HCT116 (cell line): ENCODE measurements around the gene CCDC40. TPM values are rescaled to one million over a fixed set of nuclear protein-coding genes. Genes with fewer than 3 reads are reported as not detected.

Experiments used
- ATAC-seq: fragments of 200-7000 bp; cut with Tn5 transposase; 2 replicates; pipeline ENCODE4 v1.9.1; 2020; ENCODE audit warnings: mild to moderate bottlenecking, moderate library complexity
- BruUV-seq: library from RNA; stranded (reverse); fragments of 400-500 nt; replicated peaks from 2 replicates; lab custom pipeline; 2021; lab: Mats Ljungman, UMichigan
- CTCF ChIA-PET: fragments of 300-600 bp; sonication (Branson Sonifier 250); formaldehyde crosslinking; loops from one replicate; lab custom pipeline; 2021; ENCODE audit warnings: antibody characterized with exemption; lab: Charles Lee
- POLR2A ChIA-PET: fragments of 300-600, 350-600 bp; sonication (Branson Sonifier 250); formaldehyde crosslinking; loops from one replicate; lab custom pipeline; 2021; ENCODE audit warnings: antibody characterized with exemption; lab: Charles Lee
- RAD21 ChIA-PET, 2 experiments: fragments of 300-600 bp; sonication (Branson Sonifier 250); formaldehyde crosslinking; loops; one replicate each; lab custom pipeline; 2023; ENCODE audit warnings: low total read pairs in 2 of 2; ENCODE audit not compliant: uncharacterized antibody in 2 of 2, unreplicated experiment in 2 of 2, low non-redundant PET in 1 of 2; lab: Charles Lee
- DNase-seq: peaks from one replicate; pipeline ENCODE4 v3.0.0-alpha.2; 2010; ENCODE audit warnings: low read depth, low spot score
- H2AFZ ChIP-seq: fragments of 200-600 bp; shearing (Covaris generic), sonication (generic); 2 replicates; pipeline ENCODE4 v1.6.1; 2017; ENCODE audit warnings: low read depth, mixed run types, mixed read lengths, antibody characterized with exemption, low read length; ENCODE audit not compliant: poor library complexity, severe bottlenecking
- H3K27ac ChIP-seq: 2 replicates; pipeline ENCODE4 v1.5.1; 2012; ENCODE audit warnings: low read depth, low read length
- H3K27me3 ChIP-seq: fragments of 200-600 bp; sonication (generic); 2 replicates; pipeline ENCODE4 v1.6.1; 2016; ENCODE audit warnings: mixed run types, low read length, mixed read lengths; ENCODE audit not compliant: insufficient read depth
- H3K36me3 ChIP-seq, 2 experiments: fragments of 200-500 bp in 1 of 2; fragments of 200-600 bp in 1 of 2; sonication (Bioruptor generic) in 1 of 2; sonication (generic) in 1 of 2; 2 replicates each; pipeline versions ENCODE4 v1.5.1 to v1.6.1; 2014 to 2016; ENCODE audit warnings: low read length in 2 of 2, inconsistent platforms in 1 of 2, mixed read lengths in 1 of 2, mixed run types in 1 of 2; ENCODE audit not compliant: insufficient read depth in 2 of 2, control insufficient read depth in 1 of 2
- H3K4me1 ChIP-seq, 2 experiments: fragments of 200-600 bp in 1 of 2; sonication (generic) in 1 of 2; 2 replicates each; pipeline versions ENCODE4 v1.5.1 to v1.6.1; 2012 to 2017; ENCODE audit warnings: low read length in 2 of 2, inconsistent platforms in 1 of 2, mild to moderate bottlenecking in 1 of 2, mixed read lengths in 1 of 2, mixed run types in 1 of 2, moderate library complexity in 1 of 2; ENCODE audit not compliant: insufficient read depth in 2 of 2, control insufficient read depth in 1 of 2
- H3K4me2 ChIP-seq: fragments of 200-600 bp; sonication (generic); 2 replicates; pipeline ENCODE4 v1.6.1; 2017; ENCODE audit warnings: mixed run types, low read length, mixed read lengths
- H3K4me3 ChIP-seq, 2 experiments: fragments of 200-600 bp in 1 of 2; sonication (generic) in 1 of 2; replicated peaks in 1 of 2; 2 replicates each; pipeline ENCODE4 v1.5.1; 2011 to 2016; ENCODE audit warnings: low read length in 2 of 2, control low read depth in 1 of 2, low read depth in 1 of 2, mild to moderate bottlenecking in 1 of 2, mixed read lengths in 1 of 2, mixed run types in 1 of 2
- H3K79me2 ChIP-seq: fragments of 200-600 bp; sonication (generic); 2 replicates; pipeline ENCODE4 v1.6.1; 2017; ENCODE audit warnings: mild to moderate bottlenecking, mixed run types, low read length, moderate library complexity, mixed read lengths; ENCODE audit not compliant: insufficient read depth
- H3K9ac ChIP-seq: fragments of 200-600 bp; sonication (generic); 2 replicates; pipeline ENCODE4 v1.6.1; 2016; ENCODE audit warnings: low read length, mixed read lengths
- H3K9me2 ChIP-seq: fragments of 200-600 bp; sonication (generic), shearing (Covaris generic); 2 replicates; pipeline ENCODE4 v1.6.1; 2017; ENCODE audit warnings: mixed run types, mild to moderate bottlenecking, moderate library complexity; ENCODE audit not compliant: insufficient read depth
- H3K9me3 ChIP-seq, 2 experiments: fragments of 200-500 bp in 1 of 2; fragments of 200-600 bp in 1 of 2; sonication (Bioruptor generic) in 1 of 2; sonication (generic) in 1 of 2; 2 replicates each; pipeline ENCODE4 v1.6.1; 2014 to 2017; ENCODE audit warnings: low read length in 2 of 2, mixed read lengths in 2 of 2, inconsistent platforms in 1 of 2, low read depth in 1 of 2, mild to moderate bottlenecking in 1 of 2, mixed run types in 1 of 2, moderate library complexity in 1 of 2; ENCODE audit not compliant: control insufficient read depth in 1 of 2, insufficient read depth in 1 of 2
- H4K20me1 ChIP-seq: fragments of 200-600 bp; sonication (generic), shearing (Covaris generic); 2 replicates; pipeline ENCODE4 v1.6.1; 2017; ENCODE audit warnings: mixed run types, mild to moderate bottlenecking, moderate library complexity; ENCODE audit not compliant: insufficient read depth
- ATF3 ChIP-seq: IDR thresholded peaks from 2 replicates; pipeline ENCODE4 v1.6.1; 2012
- CBX3 ChIP-seq: IDR thresholded peaks from 2 replicates; pipeline ENCODE4 v1.6.1; 2012; ENCODE audit warnings: low read depth
- CEBPB ChIP-seq: IDR thresholded peaks from 2 replicates; pipeline ENCODE4 v1.6.1; 2012; ENCODE audit warnings: low read depth
- CTCF ChIP-seq, 3 experiments: fragments of 200-600 bp in 1 of 3; sonication (generic) in 1 of 3; IDR thresholded peaks in 2 of 3; conservative IDR thresholded peaks in 1 of 3; 2 replicates each; pipeline ENCODE4 v1.5.1; 2012 to 2017; ENCODE audit warnings: low read depth in 2 of 3, low read length in 2 of 3, antibody characterized with exemption in 1 of 3, borderline replicate concordance in 1 of 3, control low read depth in 1 of 3, mild to moderate bottlenecking in 1 of 3, mixed read lengths in 1 of 3, mixed run types in 1 of 3, moderate library complexity in 1 of 3; ENCODE audit not compliant: insufficient read depth in 1 of 3
- EGR1 ChIP-seq: IDR thresholded peaks from 2 replicates; pipeline ENCODE4 v1.6.1; 2012; ENCODE audit warnings: low read depth
- ELF1 ChIP-seq: IDR thresholded peaks from 2 replicates; pipeline ENCODE4 v1.6.1; 2012; ENCODE audit warnings: low read depth, borderline replicate concordance
- EZH2 ChIP-seq: fragments of 200-600 bp; sonication (generic); IDR thresholded peaks from 2 replicates; pipeline ENCODE4 v1.6.1; 2017; ENCODE audit warnings: antibody characterized with exemption, mixed run types
- EZH2phosphoT487 ChIP-seq: fragments of 200-600 bp; IDR thresholded peaks from 2 replicates; pipeline ENCODE4 v1.6.1; 2018; ENCODE audit warnings: antibody characterized with exemption, borderline replicate concordance
- JUND ChIP-seq: IDR thresholded peaks from 2 replicates; pipeline ENCODE4 v1.6.1; 2012
- MAX ChIP-seq: IDR thresholded peaks from 2 replicates; pipeline ENCODE4 v1.6.1; 2012
- POLR2A ChIP-seq: IDR thresholded peaks from 2 replicates; pipeline ENCODE4 v1.7.0; 2011; ENCODE audit warnings: borderline replicate concordance; ENCODE audit not compliant: insufficient read depth, insufficient read length; ENCODE audit errors: extremely low read depth
- POLR2AphosphoS5 ChIP-seq: IDR thresholded peaks from 2 replicates; pipeline ENCODE4 v1.6.1; 2011; ENCODE audit warnings: mild to moderate bottlenecking, low read depth, low read length, moderate library complexity
- RAD21 ChIP-seq: IDR thresholded peaks from 2 replicates; pipeline ENCODE4 v1.6.1; 2012; ENCODE audit warnings: low read depth, mild to moderate bottlenecking
- REST ChIP-seq: IDR thresholded peaks from 2 replicates; pipeline ENCODE4 v1.6.1; 2012; ENCODE audit warnings: low read depth
- SIN3A ChIP-seq: IDR thresholded peaks from 2 replicates; pipeline ENCODE4 v1.6.1; 2012; ENCODE audit warnings: low read depth
- SP1 ChIP-seq: IDR thresholded peaks from 2 replicates; pipeline ENCODE4 v1.6.1; 2012; ENCODE audit warnings: low read depth
- TCF7L2 ChIP-seq: IDR thresholded peaks from 2 replicates; pipeline ENCODE4 v1.7.0; 2011; ENCODE audit warnings: borderline replicate concordance, inconsistent platforms; ENCODE audit not compliant: insufficient read depth, insufficient read length; ENCODE audit errors: extremely low read depth
- YY1 ChIP-seq: IDR thresholded peaks from 2 replicates; pipeline ENCODE4 v1.6.1; 2011; ENCODE audit warnings: low read length, low read depth, moderate library complexity, mild to moderate bottlenecking; ENCODE audit not compliant: insufficient replicate concordance; ENCODE audit errors: extremely low read depth
- ZFX ChIP-seq: fragments of 450-650 bp; IDR thresholded peaks from 2 replicates; pipeline ENCODE4 v1.6.1; 2017
- intact Hi-C: fragments of 100-400 bp; cut with micrococcal nuclease; formaldehyde crosslinking; loops from 2 replicates; pipeline ENCODE4 v1.10.0; 2022
- total RNA-seq: library from RNA; stranded (reverse); gene quantifications from one replicate; pipeline ENCODE4 v1.2.1, GENCODE V29; 2021; ENCODE audit not compliant: unreplicated experiment

CCDC40 gene
- total RNA-seq, 1 experiment from 2014 or later, result 10.3 TPM

GRCh38 chr17:80084773-80085172 lies 48.3 kb downstream of the CCDC40 start:
- POLR2A ChIA-PET, result interaction anchor here (0.6 kb wide), 1 partner anchor 845 kb away, joined by 4 read pairs; no protein-coding TSS in a partner anchor

More at GRCh38 chr17:80084773-80085172, 48.3 kb downstream of the CCDC40 start:
- Histone ChIP-seq H3K27ac (no peak overlapping the region), H3K36me3 (no peaks in the 10 kb centered on the region), H3K4me1 (peaks cover 0 to 13% of the 10 kb centered on the region in 2 experiments; a peak in 2 of 4 replicates), H3K79me2 (no peaks in the 10 kb centered on the region), H4K20me1 (no peaks in the 10 kb centered on the region), H3K27me3 (no peaks in the 10 kb centered on the region), H3K9me2 (no peaks in the 10 kb centered on the region), H3K4me2 (no peak overlapping the region), H3K9me3 (no peaks in the 10 kb centered on the region), H3K4me3 (no peak overlapping the region), H3K9ac (no peak overlapping the region), H2AFZ (no peak overlapping the region)
- BruUV-seq, result no TSS peak
- ChIA-PET CTCF (interaction anchor here (1.1 kb wide), 1 partner anchor 17 kb away, joined by 5 read pairs; the partner anchor contains the start of gene GAA), RAD21 (no interaction called here)
- DNase-seq (no peak), ATAC-seq (no peak)
- intact Hi-C loops, result no loop called here
- TF ChIP-seq EZH2phosphoT487 (no peak), POLR2AphosphoS5 (no peak), ELF1 (no peak), EZH2 (no peak), POLR2A (no peak), REST (no peak), TCF7L2 (no peak), CEBPB (no peak), ZFX (no peak), SP1 (no peak), CBX3 (no peak), MAX (no peak), SIN3A (no peak), EGR1 (no peak), YY1 (no peak), ATF3 (no peak), CTCF (IDR thresholded peaks at IDR 0.05 in 2 of 3, conservative IDR thresholded peaks at IDR 0.05 in 1 of 3; ENCODE audit: borderline replicate concordance in 1 of 3, insufficient read depth in 1 of 3, low read depth in 2 of 3, low read length in 2 of 3) (no peak), JUND (no peak), RAD21 (no peak)
